B cell (primary cell): ENCODE measurements around the gene RAD51B. TPM values are rescaled to one million over a fixed set of nuclear protein-coding genes. Genes with fewer than 3 reads are reported as not detected.
A peak's percentile ranks its signal among the peaks of the same experiment; 100 is the strongest.

Experiments
- ATAC-seq: fragments of 200-7000 bp; cut with Tn5 transposase; one replicate; pipeline ENCODE4 v1.10.0; 2021; ENCODE audit warnings: low read depth, mild to moderate bottlenecking, moderate number of reproducible peaks, moderate library complexity
- CTCF ChIA-PET: fragments of 350-600 bp; sonication (Branson Sonifier 250); formaldehyde crosslinking; loops from one replicate; lab custom pipeline; 2021; ENCODE audit warnings: antibody characterized with exemption, inconsistent platforms; lab: Charles Lee
- POLR2A ChIA-PET: fragments of 350-600 bp; sonication (Branson Sonifier 250); formaldehyde crosslinking; loops from one replicate; lab custom pipeline; 2021; ENCODE audit warnings: antibody characterized with exemption; lab: Charles Lee
- DNase-seq: peaks from one replicate; pipeline ENCODE4 v3.0.0; 2013
- H2AFZ ChIP-seq: 2 replicates; pipeline ENCODE4 v1.6.1; 2012; ENCODE audit warnings: mild to moderate bottlenecking, low read depth, low read length; ENCODE audit not compliant: insufficient read depth, poor library complexity, severe bottlenecking
- H3K27ac ChIP-seq, 2 donors: 1 replicate in 1 of 2; 2 replicates in 1 of 2; pipeline ENCODE4 v1.5.1; 2012 to 2013; ENCODE audit warnings: low read length in 2 of 2, mild to moderate bottlenecking in 2 of 2, moderate library complexity in 1 of 2
- H3K27me3 ChIP-seq, 4 experiments: fragments of 200-600 bp in 1 of 4; sonication (generic) in 1 of 4; replicated peaks in 1 of 4; 1 replicate in 2 of 4; 2 replicates in 2 of 4; pipeline versions ENCODE4 v1.6.1 to v1.7.0; 2013 to 2016; ENCODE audit warnings: low read length in 3 of 4, mild to moderate bottlenecking in 2 of 4, mixed read lengths in 1 of 4, moderate library complexity in 1 of 4; ENCODE audit not compliant: insufficient read depth in 4 of 4, control insufficient read depth in 3 of 4; ENCODE audit errors: control extremely low read depth in 1 of 4
- H3K36me3 ChIP-seq, 2 experiments: replicated peaks in 1 of 2; 1 replicate in 1 of 2; 2 replicates in 1 of 2; pipeline versions ENCODE4 v1.6.1 to v1.7.1; 2013; ENCODE audit warnings: low read length in 1 of 2; ENCODE audit not compliant: insufficient read depth in 2 of 2, control insufficient read depth in 1 of 2; ENCODE audit errors: control extremely low read depth in 1 of 2, extremely low read depth in 1 of 2
- H3K4me1 ChIP-seq, 2 donors: fragments of 200-600 bp in 1 of 2; sonication (generic) in 1 of 2; 1 replicate in 1 of 2; 2 replicates in 1 of 2; pipeline versions ENCODE4 v1.5.1 to v1.6.1; 2013 to 2017; ENCODE audit warnings: low read length in 2 of 2; ENCODE audit not compliant: control insufficient read depth in 2 of 2, insufficient read depth in 2 of 2
- H3K4me2 ChIP-seq: replicated peaks from 2 replicates; pipeline ENCODE3; 2012; ENCODE audit warnings: mild to moderate bottlenecking, low read depth, low read length; ENCODE audit not compliant: poor library complexity, severe bottlenecking
- H3K4me3 ChIP-seq, 5 experiments: fragments of 200-600 bp in 1 of 5; sonication (generic) in 1 of 5; 1 replicate in 3 of 5; 2 replicates in 2 of 5; pipeline versions ENCODE4 v1.5.1 to v1.7.0; 2011 to 2016; ENCODE audit warnings: low read length in 4 of 5, mild to moderate bottlenecking in 4 of 5, low read depth in 2 of 5, control low read depth in 1 of 5, moderate library complexity in 1 of 5; ENCODE audit not compliant: insufficient read depth in 1 of 5; ENCODE audit errors: control extremely low read depth in 1 of 5, extremely low read depth in 1 of 5
- H3K79me2 ChIP-seq: fragments of 200-600 bp; sonication (generic); one replicate; pipeline ENCODE4 v1.6.0; 2016; ENCODE audit warnings: low read length; ENCODE audit not compliant: control insufficient read depth, insufficient read depth
- H3K9ac ChIP-seq: fragments of 200-600 bp; sonication (generic); 2 replicates; pipeline ENCODE4 v1.6.1; 2017; ENCODE audit warnings: mild to moderate bottlenecking, low read length, moderate library complexity
- H3K9me3 ChIP-seq, 3 donors: one replicate each; pipeline versions ENCODE4 v1.6.1 to v1.7.1; 2013; ENCODE audit warnings: low read length in 2 of 3; ENCODE audit not compliant: control insufficient read depth in 2 of 3, insufficient read depth in 1 of 3; ENCODE audit errors: control extremely low read depth in 1 of 3
- H4K20me1 ChIP-seq: 2 replicates; pipeline ENCODE4 v1.6.0; 2012; ENCODE audit warnings: mild to moderate bottlenecking, low read length; ENCODE audit not compliant: insufficient read depth, control insufficient read depth, poor library complexity, severe bottlenecking
- H3K27ac Mint-ChIP-seq: one replicate; pipeline ENCODE4 v1.8.0; 2021; ENCODE audit warnings: mixed read lengths
- H3K27me3 Mint-ChIP-seq: one replicate; pipeline ENCODE4 v1.8.0; 2021; ENCODE audit warnings: mixed read lengths
- H3K4me1 Mint-ChIP-seq: one replicate; pipeline ENCODE4 v1.8.0; 2021; ENCODE audit warnings: mixed read lengths
- H3K4me3 Mint-ChIP-seq: one replicate; pipeline ENCODE4 v1.8.0; 2021; ENCODE audit warnings: mixed read lengths
- H3K9me3 Mint-ChIP-seq: one replicate; pipeline ENCODE4 v1.8.0; 2022; ENCODE audit warnings: mixed read lengths; ENCODE audit not compliant: insufficient read depth
- CTCF ChIP-seq: fragments of 200-600 bp; IDR thresholded peaks from one replicate; pipeline ENCODE4 v1.8.0; 2022; ENCODE audit warnings: antibody characterized with exemption, mild to moderate bottlenecking
- EZH2 ChIP-seq: IDR thresholded peaks from 2 replicates; pipeline ENCODE4 v1.6.1; 2012; ENCODE audit warnings: borderline replicate concordance, low read depth, mild to moderate bottlenecking, moderate library complexity, low read length; ENCODE audit not compliant: insufficient read depth, poor library complexity, severe bottlenecking
- WGBS: methylation state at CpG from one replicate; pipeline ENCODE4 v1.1.5; 2013; ENCODE audit warnings: missing lambda C conversion rate; ENCODE audit not compliant: insufficient coverage; 5-methylcytosine and 5-hydroxymethylcytosine counted together
- intact Hi-C: fragments of 100-400 bp; cut with micrococcal nuclease; formaldehyde crosslinking; loops from one replicate; pipeline ENCODE4 v1.10.0; 2022
- polyA plus RNA-seq: library from polyadenylated mRNA; depleted of rRNA; stranded (reverse); fragments of >200 nt; gene quantifications from 2 replicates; pipeline ENCODE4 v1.2.3, GENCODE V29; 2012
- total RNA-seq, 2 donors: library from RNA; stranded (reverse); fragments of 120-200 nt in 1 of 2; gene quantifications; 1 replicate in 1 of 2; 2 replicates in 1 of 2; pipeline versions ENCODE4 v1.2.3 to v1.2.4, GENCODE V29; 2013 to 2022

Gene RAD51B
- total and polyA plus RNA-seq, 2 donors (not counting 1 experiment from before 2014, with no cell fraction given): 6.5 to 60.6 TPM

GRCh38 chr14:68266998-68267397 lies 447.4 kb downstream of the RAD51B start:
- H3K4me3 Mint-ChIP-seq: peak overlapping the region; percentile 54
- intact Hi-C loops: loop anchor here (1.0 to 5.0 kb wide), 9 partner anchors 8 to 550 kb away; partner anchors contain the start of gene ZFP36L1
- Histone ChIP-seq H3K27me3 (no peaks in the 10 kb centered on the region), H3K4me1 (peaks cover 80 to 83% of the 10 kb centered on the region in 2 donors), H4K20me1 (no peaks in the 10 kb centered on the region), H3K79me2 (peaks cover 14% of the 10 kb centered on the region), H3K9ac (peak overlapping the region; percentile 30), H2AFZ (no peak overlapping the region), H3K9me3 (no peaks in the 10 kb centered on the region), H3K27ac (peak overlapping the region; percentile 78 to 94), H3K4me3 (peak overlapping the region in 1 of 5 experiments; percentile 4), H3K4me2 (peak overlapping the region; percentile 56), H3K36me3 (no peaks in the 10 kb centered on the region)
- ChIA-PET POLR2A (interaction anchor here (0.7 to 2.6 kb wide), 9 partner anchors 15 to 540 kb away, joined by 3 to 15 read pairs (median 4); partner anchors contain the start of gene ZFP36L1), CTCF (interaction anchor here (0.9 to 4.8 kb wide), 13 partner anchors 9 to 548 kb away, joined by 3 to 38 read pairs (median 5); no protein-coding TSS in a partner anchor)
- no peaks in the 10 kb centered on the region for H3K27me3 Mint-ChIP-seq
- peaks cover 84% of the 10 kb centered on the region for H3K4me1 Mint-ChIP-seq
- TF ChIP-seq CTCF (no peak), EZH2 (no peak)
- 53% methylated on average over 5 of the region's 7 CpGs for WGBS
- DNase-seq (peak; percentile 68), ATAC-seq (peak; percentile 48)
- H3K27ac Mint-ChIP-seq: peak overlapping the region; percentile 91
- H3K9me3 Mint-ChIP-seq: no peaks in the 10 kb centered on the region

GRCh38 chr14:68268197-68268596 lies 448.6 kb downstream of the RAD51B start:
- Mint-ChIP-seq H3K9me3 (no peaks in the 10 kb centered on the region), H3K27ac (peak overlapping the region; percentile 95), H3K4me3 (peak overlapping the region; percentile 72), H3K27me3 (no peaks in the 10 kb centered on the region), H3K4me1 (peaks cover 80% of the 10 kb centered on the region)
- H4K20me1 ChIP-seq: no peaks in the 10 kb centered on the region
- ATAC-seq (peak; percentile 71), DNase-seq (peak; percentile 92)
- POLR2A ChIA-PET: interaction anchor here (0.9 to 2.6 kb wide), 9 partner anchors 11 to 538 kb away, joined by 3 to 15 read pairs (median 4); partner anchors contain the start of gene ZFP36L1
- H3K4me3 ChIP-seq: peak overlapping the region in 1 of 5 experiments; percentile 14
- H3K36me3 ChIP-seq: no peaks in the 10 kb centered on the region
- CTCF ChIA-PET: interaction anchor here (1.0 to 4.8 kb wide), 10 partner anchors 8 to 547 kb away, joined by 3 to 38 read pairs (median 10); no protein-coding TSS in a partner anchor
- H3K27me3 ChIP-seq: no peaks in the 10 kb centered on the region
- H3K9me3 ChIP-seq: no peaks in the 10 kb centered on the region
- peak overlapping the region; percentile 15 for H3K9ac ChIP-seq
- peak overlapping the region; percentile 78 to 94 for H3K27ac ChIP-seq
- peaks cover 18% of the 10 kb centered on the region for H3K79me2 ChIP-seq
- H3K4me2 ChIP-seq: peak overlapping the region; percentile 56
- H3K4me1 ChIP-seq: peaks cover 78 to 89% of the 10 kb centered on the region in 2 donors
- H2AFZ ChIP-seq: no peak overlapping the region
- intact Hi-C loops: loop anchor here (1.0 to 5.0 kb wide), 9 partner anchors 11 to 549 kb away; partner anchors contain the start of gene ZFP36L1
- TF ChIP-seq EZH2 (no peak), CTCF (no peak)
- no CpG with 5 or more reads among the region's 2 CpGs for WGBS
